HepG2 (cell line): Measurements from ENCODE around the gene C11orf21. TPM values are rescaled to one million over a fixed set of nuclear protein-coding genes. Genes with fewer than 3 reads are reported as not detected.

ENCODE experiments used
- ARHGAP35 ChIP-seq: sonication (generic); formaldehyde crosslinking; IDR thresholded peaks from 2 replicates; pipeline ENCODE4 v1.9.0; 2022; ENCODE audit warnings: mild to moderate bottlenecking, inconsistent platforms, moderate library complexity, missing genetic modification reagents, borderline replicate concordance
- CREBL2 ChIP-seq: sonication (generic); formaldehyde crosslinking; IDR thresholded peaks from 2 replicates; pipeline ENCODE4 v1.8.1; 2023; ENCODE audit warnings: missing genetic modification reagents, mild to moderate bottlenecking, borderline replicate concordance
- CTCF ChIP-seq: sonication (generic); formaldehyde crosslinking; IDR thresholded peaks from 2 replicates; pipeline ENCODE4 v1.5.0; 2020; ENCODE audit warnings: mild to moderate bottlenecking, missing genetic modification reagents, moderate library complexity
- ELF1 ChIP-seq: sonication (generic); formaldehyde crosslinking; IDR thresholded peaks from 2 replicates; pipeline ENCODE4 v1.4.0; 2020; ENCODE audit warnings: missing genetic modification reagents
- ERF ChIP-seq: IDR thresholded peaks from 2 replicates; pipeline ENCODE4 v1.6.1; 2018; ENCODE audit warnings: missing biosample characterization, missing genetic modification reagents
- GABPB1 ChIP-seq: IDR thresholded peaks from 2 replicates; pipeline ENCODE4 v1.6.1; 2016; ENCODE audit warnings: mild to moderate bottlenecking, missing genetic modification reagents, moderate library complexity, missing compliant biosample characterization
- HMGXB4 ChIP-seq, 2 experiments: sonication (generic) in 1 of 2; formaldehyde crosslinking in 1 of 2; IDR thresholded peaks; 2 replicates each; pipeline versions ENCODE4 v1.4.0 to v1.6.1; 2018 to 2020; ENCODE audit warnings: missing genetic modification reagents in 2 of 2, borderline replicate concordance in 1 of 2, low read depth in 1 of 2, mild to moderate bottlenecking in 1 of 2, missing biosample characterization in 1 of 2
- IRX3 ChIP-seq: sonication (generic); formaldehyde crosslinking; IDR thresholded peaks from 2 replicates; pipeline ENCODE4 v1.8.1; 2023; ENCODE audit warnings: mild to moderate bottlenecking, low read depth, missing genetic modification reagents, borderline replicate concordance
- KLF16 ChIP-seq, 2 experiments: sonication (generic) in 1 of 2; formaldehyde crosslinking in 1 of 2; IDR thresholded peaks; 2 replicates each; pipeline versions ENCODE4 v1.6.1 to v1.8.0; 2016 to 2023; ENCODE audit warnings: missing genetic modification reagents in 2 of 2, missing compliant biosample characterization in 1 of 2
- MEIS1 ChIP-seq: sonication (generic); formaldehyde crosslinking; IDR thresholded peaks from 2 replicates; pipeline ENCODE4 v1.9.0; 2021; ENCODE audit warnings: mild to moderate bottlenecking, missing genetic modification reagents, moderate library complexity, borderline replicate concordance
- MTA1 ChIP-seq: sonication (generic); formaldehyde crosslinking; IDR thresholded peaks from 2 replicates; pipeline ENCODE4 v1.4.0; 2020; ENCODE audit warnings: missing genetic modification reagents, mild to moderate bottlenecking, borderline replicate concordance
- MYC ChIP-seq: sonication (generic); formaldehyde crosslinking; IDR thresholded peaks from 2 replicates; pipeline ENCODE4 v1.9.0; 2021; ENCODE audit warnings: missing genetic modification reagents, borderline replicate concordance
- NR2F2 ChIP-seq: IDR thresholded peaks from 2 replicates; pipeline ENCODE4 v1.6.1; 2012; ENCODE audit warnings: low read depth, inconsistent platforms, borderline replicate concordance
- REPIN1 ChIP-seq: sonication (generic); formaldehyde crosslinking; IDR thresholded peaks from 2 replicates; pipeline ENCODE4 v1.8.0; 2022; ENCODE audit warnings: missing genetic modification reagents, low read depth, mild to moderate bottlenecking, borderline replicate concordance
- SAP130 ChIP-seq: IDR thresholded peaks from 2 replicates; pipeline ENCODE4 v1.6.1; 2016; ENCODE audit warnings: low read depth
- SIX4 ChIP-seq: sonication (generic); formaldehyde crosslinking; IDR thresholded peaks from 2 replicates; pipeline ENCODE4 v1.4.0; 2020; ENCODE audit warnings: missing genetic modification reagents
- SMC3 ChIP-seq: IDR thresholded peaks from 2 replicates; pipeline ENCODE4 v1.6.1; 2011; ENCODE audit warnings: low read length, improper control_type of control experiment
- SOX6 ChIP-seq, 2 experiments: fragments of 450-650 bp in 1 of 2; sonication (generic) in 1 of 2; formaldehyde crosslinking in 1 of 2; IDR thresholded peaks; 2 replicates each; pipeline versions ENCODE4 v1.4.0 to v1.6.1; 2017 to 2020; ENCODE audit warnings: antibody characterized with exemption in 1 of 2, mild to moderate bottlenecking in 1 of 2, missing genetic modification reagents in 1 of 2
- XRCC5 ChIP-seq: fragments of 200-400 bp; formaldehyde crosslinking; optimal IDR thresholded peaks from 2 replicates; pipeline ENCODE3; 2017; ENCODE audit warnings: mild to moderate bottlenecking, low read length
- ZNF101 ChIP-seq: sonication (generic); formaldehyde crosslinking; IDR thresholded peaks from 2 replicates; pipeline ENCODE4 v1.4.0; 2020; ENCODE audit warnings: mild to moderate bottlenecking, low read depth, missing genetic modification reagents, borderline replicate concordance
- ZNF790 ChIP-seq: sonication (generic); formaldehyde crosslinking; IDR thresholded peaks from 2 replicates; pipeline ENCODE4 v1.8.0; 2022; ENCODE audit warnings: missing genetic modification reagents, mild to moderate bottlenecking, borderline replicate concordance
- polyA plus RNA-seq, 8 experiments: library from polyadenylated mRNA; depleted of rRNA in 3 of 8; stranded (reverse) in 7 of 8; unstranded in 1 of 8; fragments of >200 nt; fragmentation: Illumina TruSeq in 4 of 8; extraction: Trizol in 4 of 8; gene quantifications; 2 replicates each; pipeline versions ENCODE4 v1.2.1 to v1.2.3, GENCODE V29; 2011 to 2016; ENCODE audit warnings: low read depth in 4 of 8, missing spikeins in 1 of 8, mixed read lengths in 1 of 8; ENCODE audit not compliant: insufficient read depth in 1 of 8
- total RNA-seq, 5 experiments: library from RNA; depleted of rRNA; stranded (reverse); fragments of >200 nt; fragmentation: Illumina TruSeq; extraction: Trizol; gene quantifications; 2 replicates each; pipeline ENCODE4 v1.2.3, GENCODE V29; 2016; ENCODE audit warnings: low read depth in 1 of 5

C11orf21 gene
- total and polyA plus RNA-seq, 2 of the 13 experiments (the other 11 are each of a cell fraction or from before 2014, with no cell fraction given) = 0.08 TPM; not detected in 1

- TF ChIP-seq ZNF790 (CRISPR knock-in tag) (no peak), HMGXB4 (CRISPR knock-in tag; IDR thresholded peaks at IDR 0.05; ENCODE audit: borderline replicate concordance in 1 of 2, low read depth in 1 of 2) (peak in 1 of 2 experiments; percentile 29; a peak in 1 of 4 replicates), ARHGAP35 (CRISPR knock-in tag) (no peak), SOX6 (IDR thresholded peaks at IDR 0.05) (no peak), SOX6 (CRISPR knock-in tag; IDR thresholded peaks at IDR 0.05) (peak; percentile 13; the same call in 1 of the 2 replicates), ZNF101 (CRISPR knock-in tag) (no peak), MYC (CRISPR knock-in tag) (no peak), ELF1 (no peak), SIX4 (no peak), CTCF (peak; percentile 96), MEIS1 (CRISPR knock-in tag) (no peak), ERF (CRISPR knock-in tag) (0 out of 2 replicates have a peak, but pooled peaks have one; percentile 36), XRCC5 (peak; percentile 16), KLF16 (CRISPR knock-in tag; IDR thresholded peaks at IDR 0.05) (peak in 1 of 2 experiments; percentile 42; a peak in 1 of 4 replicates), REPIN1 (CRISPR knock-in tag) (0 out of 2 replicates have a peak, but pooled peaks have one; percentile 26), SMC3 (peak; percentile 93), GABPB1 (peak; percentile 16; the same call in 1 of the 2 replicates), CREBL2 (CRISPR knock-in tag) (no peak), MTA1 (peak; percentile 44; the same call in 1 of the 2 replicates), NR2F2 (no peak), SAP130 (CRISPR knock-in tag) (0 out of 2 replicates have a peak, but pooled peaks have one; percentile 23), IRX3 (CRISPR knock-in tag) (peak; percentile 29; the same call in 1 of the 2 replicates)
Observed at GRCh38 chr11:2298795-2299761, 2.6 kb downstream of the C11orf21 start (continued).
